HepG2 (cell line): ENCODE measurements around the gene GNRH2. TPM values are rescaled to one million over a fixed set of nuclear protein-coding genes. Genes with fewer than 3 reads are reported as not detected.
A peak's percentile ranks its signal among the peaks of the same experiment; 100 is the strongest.

ENCODE experiments used
- ESRRA ChIP-seq: sonication (generic); formaldehyde crosslinking; IDR thresholded peaks from 2 replicates; pipeline ENCODE4 v1.5.1; 2020; ENCODE audit warnings: mild to moderate bottlenecking, low read depth, missing genetic modification reagents
- NR2C2 ChIP-seq: sonication (generic); formaldehyde crosslinking; IDR thresholded peaks from 2 replicates; pipeline ENCODE4 v1.4.0; 2020; ENCODE audit warnings: missing genetic modification reagents, mild to moderate bottlenecking, moderate library complexity, borderline replicate concordance
- NR2F2 ChIP-seq: IDR thresholded peaks from 2 replicates; pipeline ENCODE4 v1.6.1; 2012; ENCODE audit warnings: low read depth, inconsistent platforms, borderline replicate concordance
- NR2F6 ChIP-seq, 2 experiments: IDR thresholded peaks; 2 replicates each; pipeline ENCODE4 v1.6.1; 2016; ENCODE audit warnings: antibody characterized with exemption in 1 of 2, mild to moderate bottlenecking in 1 of 2
- ZNF367 ChIP-seq: sonication (generic); formaldehyde crosslinking; IDR thresholded peaks from 2 replicates; pipeline ENCODE4 v1.4.0; 2020; ENCODE audit warnings: missing genetic modification reagents, borderline replicate concordance
- polyA plus RNA-seq, 8 experiments: library from polyadenylated mRNA; depleted of rRNA in 3 of 8; stranded (reverse) in 7 of 8; unstranded in 1 of 8; fragments of >200 nt; fragmentation: Illumina TruSeq in 4 of 8; extraction: Trizol in 4 of 8; gene quantifications; 2 replicates each; pipeline versions ENCODE4 v1.2.1 to v1.2.3, GENCODE V29; 2011 to 2016; ENCODE audit warnings: low read depth in 4 of 8, missing spikeins in 1 of 8, mixed read lengths in 1 of 8; ENCODE audit not compliant: insufficient read depth in 1 of 8
- total RNA-seq, 5 experiments: library from RNA; depleted of rRNA; stranded (reverse); fragments of >200 nt; fragmentation: Illumina TruSeq; extraction: Trizol; gene quantifications; 2 replicates each; pipeline ENCODE4 v1.2.3, GENCODE V29; 2016; ENCODE audit warnings: low read depth in 1 of 5
- TF ChIP-seq, protein P1 (sequence below): sonication (generic); formaldehyde crosslinking; conservative IDR thresholded peaks from 2 replicates; pipeline ENCODE4 v1.4.0; 2020; ENCODE audit warnings: missing genetic modification reagents
- TF ChIP-seq, protein P2 (sequence below): sonication (generic); formaldehyde crosslinking; IDR thresholded peaks from 2 replicates; pipeline ENCODE4 v1.4.0; 2020; ENCODE audit warnings: mild to moderate bottlenecking, missing genetic modification reagents
- TF ChIP-seq, protein P3 (sequence below): sonication (generic); formaldehyde crosslinking; IDR thresholded peaks from 2 replicates; pipeline ENCODE4 v1.5.1; 2020; ENCODE audit warnings: mild to moderate bottlenecking, missing genetic modification reagents, moderate library complexity

Gene GNRH2
- total and polyA plus RNA-seq, 2 of the 13 experiments (the other 11 are each of a cell fraction or from before 2014, with no cell fraction given): 0.28 TPM; not detected in 1

DNA sequence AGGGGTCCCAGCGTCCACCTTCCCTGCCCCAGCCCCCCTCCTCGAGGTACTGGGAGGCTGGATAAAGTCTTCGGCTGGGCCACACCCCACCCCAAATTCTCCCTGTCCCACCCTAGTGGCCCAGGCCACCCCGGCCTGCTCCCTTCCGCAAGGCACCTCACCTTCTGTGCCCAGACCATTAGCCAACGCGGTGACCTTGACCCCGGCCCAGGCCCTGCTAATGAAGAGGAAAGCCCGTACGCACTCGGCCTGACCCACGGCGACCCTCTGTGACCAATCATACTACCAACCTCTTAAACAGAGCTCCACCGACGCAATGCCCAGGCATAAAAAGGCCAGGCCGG is 27.8 kb downstream of the GNRH2 start (continued):
- TF ChIP-seq ESRRA (CRISPR knock-in tag): 0 out of 2 replicates have a peak, but pooled peaks have one; percentile 55
- TF ChIP-seq NR2F2: peak; percentile 48; the same call in 1 of the 2 replicates
- TF ChIP-seq, protein P1, sequence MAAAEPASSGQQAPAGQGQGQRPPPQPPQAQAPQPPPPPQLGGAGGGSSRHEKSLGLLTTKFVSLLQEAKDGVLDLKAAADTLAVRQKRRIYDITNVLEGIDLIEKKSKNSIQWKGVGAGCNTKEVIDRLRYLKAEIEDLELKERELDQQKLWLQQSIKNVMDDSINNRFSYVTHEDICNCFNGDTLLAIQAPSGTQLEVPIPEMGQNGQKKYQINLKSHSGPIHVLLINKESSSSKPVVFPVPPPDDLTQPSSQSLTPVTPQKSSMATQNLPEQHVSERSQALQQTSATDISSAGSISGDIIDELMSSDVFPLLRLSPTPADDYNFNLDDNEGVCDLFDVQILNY (CRISPR knock-in tag): no peak
- no peak for TF ChIP-seq ZNF367
- TF ChIP-seq, protein P2, sequence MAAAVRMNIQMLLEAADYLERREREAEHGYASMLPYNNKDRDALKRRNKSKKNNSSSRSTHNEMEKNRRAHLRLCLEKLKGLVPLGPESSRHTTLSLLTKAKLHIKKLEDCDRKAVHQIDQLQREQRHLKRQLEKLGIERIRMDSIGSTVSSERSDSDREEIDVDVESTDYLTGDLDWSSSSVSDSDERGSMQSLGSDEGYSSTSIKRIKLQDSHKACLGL (CRISPR knock-in tag): no peak
- peak; percentile 49 for TF ChIP-seq NR2C2 (CRISPR knock-in tag)
- TF ChIP-seq, protein P3, sequence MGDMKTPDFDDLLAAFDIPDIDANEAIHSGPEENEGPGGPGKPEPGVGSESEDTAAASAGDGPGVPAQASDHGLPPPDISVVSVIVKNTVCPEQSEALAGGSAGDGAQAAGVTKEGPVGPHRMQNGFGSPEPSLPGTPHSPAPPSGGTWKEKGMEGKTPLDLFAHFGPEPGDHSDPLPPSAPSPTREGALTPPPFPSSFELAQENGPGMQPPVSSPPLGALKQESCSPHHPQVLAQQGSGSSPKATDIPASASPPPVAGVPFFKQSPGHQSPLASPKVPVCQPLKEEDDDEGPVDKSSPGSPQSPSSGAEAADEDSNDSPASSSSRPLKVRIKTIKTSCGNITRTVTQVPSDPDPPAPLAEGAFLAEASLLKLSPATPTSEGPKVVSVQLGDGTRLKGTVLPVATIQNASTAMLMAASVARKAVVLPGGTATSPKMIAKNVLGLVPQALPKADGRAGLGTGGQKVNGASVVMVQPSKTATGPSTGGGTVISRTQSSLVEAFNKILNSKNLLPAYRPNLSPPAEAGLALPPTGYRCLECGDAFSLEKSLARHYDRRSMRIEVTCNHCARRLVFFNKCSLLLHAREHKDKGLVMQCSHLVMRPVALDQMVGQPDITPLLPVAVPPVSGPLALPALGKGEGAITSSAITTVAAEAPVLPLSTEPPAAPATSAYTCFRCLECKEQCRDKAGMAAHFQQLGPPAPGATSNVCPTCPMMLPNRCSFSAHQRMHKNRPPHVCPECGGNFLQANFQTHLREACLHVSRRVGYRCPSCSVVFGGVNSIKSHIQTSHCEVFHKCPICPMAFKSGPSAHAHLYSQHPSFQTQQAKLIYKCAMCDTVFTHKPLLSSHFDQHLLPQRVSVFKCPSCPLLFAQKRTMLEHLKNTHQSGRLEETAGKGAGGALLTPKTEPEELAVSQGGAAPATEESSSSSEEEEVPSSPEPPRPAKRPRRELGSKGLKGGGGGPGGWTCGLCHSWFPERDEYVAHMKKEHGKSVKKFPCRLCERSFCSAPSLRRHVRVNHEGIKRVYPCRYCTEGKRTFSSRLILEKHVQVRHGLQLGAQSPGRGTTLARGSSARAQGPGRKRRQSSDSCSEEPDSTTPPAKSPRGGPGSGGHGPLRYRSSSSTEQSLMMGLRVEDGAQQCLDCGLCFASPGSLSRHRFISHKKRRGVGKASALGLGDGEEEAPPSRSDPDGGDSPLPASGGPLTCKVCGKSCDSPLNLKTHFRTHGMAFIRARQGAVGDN (CRISPR knock-in tag): peak; percentile 42
- TF ChIP-seq NR2F6 (IDR thresholded peaks at IDR 0.05): peak; percentile 81
- peak; percentile 86 for TF ChIP-seq NR2F6 (CRISPR knock-in tag; IDR thresholded peaks at IDR 0.05)
- TF ChIP-seq, all 625 proteins: peak for 23
